HG03045 (cell line): ENCODE data around the gene GRIK4.
"Not testable (repeated sequence)": the region's sequence is repeated elsewhere in the genome, so short reads cannot be mapped to it uniquely, and the experiment has no call there.

Source experiments
- ATAC-seq: cut with Tn5 transposase; IDR thresholded peaks from one replicate; pipeline ENCODE4 v1.9.1; 2021; ENCODE audit warnings: mild to moderate bottlenecking, moderate library complexity; ENCODE audit not compliant: unreplicated experiment

GRIK4 gene

DNA sequence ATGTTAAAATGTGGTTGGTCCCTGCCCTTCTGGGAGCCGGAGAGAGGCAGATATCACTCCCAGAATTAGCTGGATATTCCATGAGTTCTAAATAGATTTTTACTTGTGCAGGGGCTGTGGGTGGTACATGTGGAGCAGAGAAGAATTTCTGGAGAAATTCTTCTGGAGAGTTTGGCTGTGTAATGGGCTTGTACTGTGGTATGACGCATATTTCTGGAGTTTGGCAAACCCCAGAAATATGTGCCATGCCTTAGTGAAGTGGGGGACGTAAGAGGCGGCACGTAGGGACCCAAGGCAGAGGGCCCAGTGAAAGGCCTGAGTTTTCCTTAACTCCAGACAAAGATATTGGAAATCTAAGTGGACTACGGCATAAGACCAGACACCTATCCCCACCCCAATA is 461.1 kb downstream of the GRIK4 start:
- no peak for ATAC-seq

- no peak for ATAC-seq
These were observed 462.0 kb downstream of the GRIK4 start for GRCh38 chr11:120973501-120973900.

GRCh38 chr11:120974466-120974865 is 462.9 kb downstream of the GRIK4 start:
- ATAC-seq = no peak

DNA sequence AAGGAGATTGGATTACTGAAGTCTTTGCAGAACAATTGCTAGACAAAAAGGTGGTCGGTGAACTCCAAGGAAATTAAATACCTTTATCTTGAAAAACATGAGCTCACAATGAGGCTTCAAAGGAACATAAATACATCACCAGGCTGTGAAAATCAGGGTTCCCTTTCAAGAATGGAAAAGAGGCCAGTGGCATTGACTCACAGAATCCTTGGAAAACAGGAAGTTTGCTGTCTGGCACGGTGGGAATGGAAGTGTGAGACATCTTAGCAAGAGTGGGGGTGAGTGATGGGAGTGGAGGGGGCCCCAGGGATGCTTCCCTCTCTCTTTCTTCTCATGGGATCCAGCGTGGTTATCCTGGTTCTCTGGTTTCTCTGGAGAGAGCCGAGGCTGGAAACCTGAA is 463.4 kb downstream of the GRIK4 start:
- no peak for ATAC-seq

DNA sequence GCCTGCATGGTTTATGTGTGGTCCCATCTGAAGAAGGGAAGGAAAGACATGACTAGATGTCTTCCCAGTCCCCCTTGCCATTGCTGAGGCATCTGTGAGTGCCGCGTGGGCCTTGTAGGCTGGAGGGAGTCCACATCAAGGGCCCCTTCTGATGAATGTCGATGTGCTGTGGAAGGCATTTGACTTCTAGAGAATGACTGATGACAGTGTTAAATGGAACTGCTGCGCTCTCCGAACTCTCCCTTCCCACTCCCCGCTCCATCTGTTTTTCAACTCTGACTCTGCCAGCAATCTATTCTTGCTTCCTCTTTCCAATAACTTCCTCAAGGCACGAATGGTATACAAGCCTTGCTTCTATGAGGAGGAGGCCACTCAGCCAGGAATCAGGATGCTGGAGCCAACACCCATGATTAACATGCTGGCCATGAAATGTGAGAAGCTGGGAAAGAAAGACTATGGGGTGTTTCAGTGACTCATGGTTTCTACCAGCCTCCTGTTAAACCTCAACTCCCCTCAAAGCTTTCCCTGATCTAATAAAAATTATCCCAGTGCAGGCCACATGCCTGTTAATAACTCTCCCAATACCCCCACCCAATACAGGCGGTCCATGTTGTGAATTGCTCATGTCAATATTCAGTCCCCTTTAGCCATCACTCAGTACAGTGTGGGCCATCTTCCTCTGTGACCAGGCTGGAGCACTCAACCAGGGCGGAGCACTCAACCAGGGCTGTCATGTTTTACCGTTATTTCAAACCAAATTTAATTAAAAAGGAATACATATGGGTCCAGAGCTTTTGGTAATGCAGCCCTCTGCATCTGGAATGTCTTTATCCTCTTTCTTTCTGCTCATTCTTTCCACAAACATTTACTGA is 466.0 kb downstream of the GRIK4 start:
- ATAC-seq = no peak

DNA sequence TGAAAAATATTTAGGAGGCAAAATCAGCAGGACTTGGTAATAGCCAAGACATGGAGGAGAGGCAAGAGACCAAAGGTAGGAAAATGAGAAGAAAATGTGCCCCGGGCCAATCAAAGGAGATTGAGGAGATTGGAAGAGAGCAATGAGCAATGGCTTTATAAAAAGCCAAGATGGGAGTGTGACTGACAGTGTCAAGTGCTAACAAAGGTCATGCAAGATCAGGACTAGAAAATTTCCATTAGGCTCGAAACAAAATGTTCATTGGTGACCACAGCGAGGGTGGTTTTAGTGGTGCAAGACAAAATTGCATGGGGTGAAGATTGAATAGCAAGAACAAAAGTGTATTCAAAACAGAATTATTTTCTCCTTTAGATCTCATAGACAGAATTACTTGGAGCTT is 467.2 kb downstream of the GRIK4 start:
- no peak for ATAC-seq

DNA sequence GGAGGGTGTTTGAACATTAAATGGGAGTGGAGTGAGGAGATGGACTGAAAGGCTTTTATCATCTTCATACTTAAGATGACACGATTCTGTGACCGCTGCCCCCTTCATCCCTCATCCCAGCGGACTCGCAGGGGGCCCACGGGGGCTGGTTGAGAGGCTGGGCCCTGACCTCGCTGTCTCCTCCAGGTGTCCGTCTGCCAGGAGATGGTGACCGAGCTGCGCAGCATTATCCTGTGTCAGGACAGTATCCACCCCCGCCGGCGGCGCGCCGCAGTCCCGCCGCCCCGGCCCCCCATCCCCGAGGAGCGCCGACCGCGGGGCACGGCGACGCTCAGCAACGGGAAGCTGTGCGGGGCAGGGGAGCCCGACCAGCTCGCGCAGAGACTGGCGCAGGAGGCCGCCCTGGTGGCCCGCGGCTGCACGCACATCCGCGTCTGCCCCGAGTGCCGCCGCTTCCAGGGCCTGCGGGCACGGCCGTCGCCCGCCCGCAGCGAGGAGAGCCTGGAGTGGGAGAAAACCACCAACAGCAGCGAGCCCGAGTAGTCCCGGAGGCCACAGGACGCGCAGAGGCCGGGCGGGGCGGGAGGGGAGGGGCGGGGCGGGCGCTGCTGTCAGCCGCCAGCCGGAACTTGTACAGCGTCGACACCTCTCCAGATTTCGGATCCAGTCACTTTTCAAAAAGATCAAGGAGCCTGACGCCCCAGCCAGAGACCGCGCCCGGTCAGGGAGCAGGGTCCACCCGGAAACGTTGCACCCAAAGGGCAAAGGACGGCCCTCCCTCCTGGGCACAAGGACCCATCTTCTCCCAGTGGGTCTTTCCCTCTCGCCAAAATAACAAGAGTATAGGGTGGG is 474.4 kb downstream of the GRIK4 start:
- peak; percentile 51 for ATAC-seq

- ATAC-seq = no peak
These were observed 477.1 kb downstream of the GRIK4 start for GRCh38 chr11:120988603-120989002.

- ATAC-seq = no peak
These were observed 480.5 kb downstream of the GRIK4 start for GRCh38 chr11:120991830-120992686.

DNA sequence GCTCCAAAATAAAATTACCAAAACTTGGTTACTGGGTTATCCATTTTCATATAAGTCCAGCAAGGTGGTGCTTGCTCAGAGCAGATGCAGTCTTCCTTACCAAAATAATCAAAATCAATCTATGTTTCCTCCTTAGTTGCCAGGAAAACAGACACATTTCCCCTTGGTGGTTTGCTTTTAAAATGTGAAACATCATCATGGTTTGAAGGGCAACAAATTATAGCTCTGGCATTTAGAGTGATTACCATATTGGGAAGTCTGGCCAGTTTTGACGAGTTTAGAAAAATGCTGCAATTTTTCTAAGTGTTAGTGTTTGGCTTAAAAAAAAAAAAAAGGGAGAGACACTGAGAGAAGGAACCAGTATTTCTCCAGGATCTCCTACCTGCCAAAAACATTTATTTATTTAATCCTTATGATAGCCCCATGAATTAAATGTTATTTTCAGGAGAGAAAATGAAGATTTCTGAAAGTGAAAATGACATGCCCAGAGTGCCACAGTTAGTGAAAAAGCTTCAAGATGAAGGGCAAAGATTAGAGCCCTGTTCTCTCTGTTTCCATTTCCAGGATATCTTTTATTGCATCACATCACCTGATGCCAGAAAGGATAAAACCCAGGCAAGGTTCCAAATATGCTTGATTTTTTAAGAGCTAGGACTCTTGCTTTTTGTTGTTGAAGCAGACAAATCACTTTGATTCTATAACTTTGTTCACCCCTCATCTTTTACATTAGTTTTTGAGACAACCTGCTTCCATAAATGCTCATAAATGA is 482.7 kb downstream of the GRIK4 start:
- no peak for ATAC-seq

GRCh38 chr11:120995184-120995583 is 483.6 kb downstream of the GRIK4 start:
- no peak for ATAC-seq

GRCh38 chr11:120996973-120997372 is 485.4 kb downstream of the GRIK4 start:
- no peak for ATAC-seq

DNA sequence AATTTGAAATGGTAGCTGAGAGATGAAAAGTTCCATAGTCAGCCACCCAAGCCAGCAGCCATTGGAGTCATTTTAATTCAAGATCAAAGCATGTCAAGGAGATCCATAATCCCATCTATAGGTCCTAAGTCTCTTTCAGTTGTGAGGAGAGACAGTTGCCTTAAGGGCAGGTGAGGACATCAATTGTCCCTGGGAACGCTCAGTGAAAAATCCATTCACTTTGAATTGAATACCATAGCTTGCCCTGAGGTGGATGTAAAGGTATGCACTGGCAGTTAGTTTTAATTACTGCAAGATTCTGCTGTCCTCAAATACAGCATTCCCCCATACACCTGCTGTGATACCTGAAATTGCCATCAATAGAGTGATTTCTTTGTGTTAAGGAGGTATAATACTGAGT is 487.0 kb downstream of the GRIK4 start:
- ATAC-seq = no peak

DNA sequence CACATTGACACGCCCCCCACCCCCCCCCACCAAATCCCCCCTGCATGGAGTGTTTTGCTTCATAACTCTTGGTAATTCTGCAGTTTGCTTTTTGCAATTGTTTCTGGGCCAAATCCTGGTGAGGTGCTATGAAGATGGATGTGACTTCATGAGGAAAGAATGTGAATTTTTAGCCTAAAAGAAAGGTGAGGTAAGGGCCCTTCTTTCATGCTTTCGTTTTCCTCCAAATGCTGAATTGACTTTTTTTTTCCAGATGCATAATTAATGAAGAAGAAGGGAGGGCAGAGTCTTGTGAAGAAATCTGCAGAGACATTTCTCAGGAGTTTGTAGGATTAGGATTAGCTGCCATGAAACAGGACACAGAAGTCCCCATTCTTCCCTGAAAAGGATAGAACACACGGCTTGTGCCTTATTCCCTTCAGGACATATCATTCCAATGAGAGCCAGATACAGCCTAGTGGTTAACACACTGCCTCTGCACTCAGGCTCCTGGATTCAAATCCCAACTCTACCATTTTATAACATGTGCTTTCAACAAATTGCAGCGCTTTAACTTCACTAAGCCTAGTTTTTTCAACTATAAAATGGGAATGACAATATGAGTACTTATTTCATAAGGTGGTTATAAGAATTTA is 492.8 kb downstream of the GRIK4 start:
- no peak for ATAC-seq

GRCh38 chr11:121006922-121007321 is 495.4 kb downstream of the GRIK4 start:
- ATAC-seq = no peak

GRCh38 chr11:121008551-121008950 is 497.0 kb downstream of the GRIK4 start:
- no peak for ATAC-seq

GRCh38 chr11:121012091-121012490 is 500.5 kb downstream of the GRIK4 start:
- no peak for ATAC-seq

DNA sequence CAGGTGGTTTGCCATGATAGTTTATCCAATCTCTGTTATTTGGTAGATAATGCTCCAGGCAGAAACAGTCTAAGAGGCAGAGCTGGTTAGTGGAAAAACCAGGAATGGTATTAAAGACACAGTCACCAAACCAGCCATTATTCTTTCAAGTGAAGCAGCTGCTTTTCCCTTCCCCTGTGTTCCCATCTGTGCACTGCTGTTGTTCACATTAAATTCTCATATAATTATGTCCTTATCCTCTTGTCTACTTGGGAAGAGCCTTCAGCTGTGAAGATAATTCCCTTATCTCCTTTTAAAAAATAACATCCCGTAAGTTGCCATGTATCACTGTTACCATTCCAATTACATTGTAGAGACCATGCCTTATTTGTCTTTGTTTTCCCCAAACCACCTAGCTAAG is 507.2 kb downstream of the GRIK4 start:
- no peak for ATAC-seq

- not testable (repeated sequence) for ATAC-seq
These were observed 510.2 kb downstream of the GRIK4 start for GRCh38 chr11:121021718-121022117.
